HepG2 (cell line): ENCODE results near the gene GTF2F1. TPM values are rescaled to one million over a fixed set of nuclear protein-coding genes. Genes with fewer than 3 reads are reported as not detected.

Experiments used
- AKNA ChIP-seq: sonication (generic); formaldehyde crosslinking; IDR thresholded peaks from 2 replicates; pipeline ENCODE4 v1.4.0; 2020; ENCODE audit warnings: missing genetic modification reagents, borderline replicate concordance
- DR1 ChIP-seq: sonication (generic); formaldehyde crosslinking; IDR thresholded peaks from 2 replicates; pipeline ENCODE4 v1.8.0; 2021; ENCODE audit warnings: mild to moderate bottlenecking, missing genetic modification reagents, inconsistent platforms
- FOXO1 ChIP-seq: sonication (generic); formaldehyde crosslinking; IDR thresholded peaks from 2 replicates; pipeline ENCODE4 v1.4.0; 2020; ENCODE audit warnings: missing genetic modification reagents
- KDM6A ChIP-seq: IDR thresholded peaks from 2 replicates; pipeline ENCODE4 v1.6.1; 2016; ENCODE audit warnings: low read depth
- MTA3 ChIP-seq: sonication (generic); formaldehyde crosslinking; IDR thresholded peaks from 2 replicates; pipeline ENCODE4 v1.4.0; 2020; ENCODE audit warnings: missing genetic modification reagents
- NCOR1 ChIP-seq: fragments of 200-600 bp; sonication (generic); IDR thresholded peaks from 2 replicates; pipeline ENCODE4 v1.7.0; 2017; ENCODE audit warnings: antibody characterized with exemption, low read length, borderline replicate concordance
- NFE2 ChIP-seq: sonication (generic); formaldehyde crosslinking; IDR thresholded peaks from 2 replicates; pipeline ENCODE4 v1.4.0; 2020; ENCODE audit warnings: missing genetic modification reagents
- NPAS2 ChIP-seq: sonication (generic); formaldehyde crosslinking; IDR thresholded peaks from 2 replicates; pipeline ENCODE4 v1.8.0; 2022; ENCODE audit warnings: mild to moderate bottlenecking, missing genetic modification reagents, borderline replicate concordance
- POLR2A ChIP-seq, 2 experiments: IDR thresholded peaks; 2 replicates each; pipeline ENCODE4 v1.6.1; 2011; ENCODE audit warnings: low read depth in 2 of 2, low read length in 2 of 2, mild to moderate bottlenecking in 1 of 2, moderate library complexity in 1 of 2; ENCODE audit not compliant: insufficient read depth in 1 of 2
- RAD21 ChIP-seq: fragments of 450-650 bp; formaldehyde crosslinking; IDR thresholded peaks from 2 replicates; pipeline ENCODE4 v1.5.0; 2020; ENCODE audit warnings: mild to moderate bottlenecking
- RARG ChIP-seq: sonication (generic); formaldehyde crosslinking; IDR thresholded peaks from 2 replicates; pipeline ENCODE4 v1.4.0; 2020; ENCODE audit warnings: low read depth, mild to moderate bottlenecking, missing genetic modification reagents
- RORA ChIP-seq: sonication (generic); formaldehyde crosslinking; IDR thresholded peaks from 2 replicates; pipeline ENCODE4 v1.5.0; 2020; ENCODE audit warnings: mild to moderate bottlenecking, missing genetic modification reagents, moderate library complexity
- SUZ12 ChIP-seq: fragments of 150-350 bp; IDR thresholded peaks from 2 replicates; pipeline ENCODE4 v1.6.1; 2014; ENCODE audit warnings: low read depth, low read length
- THRA ChIP-seq: sonication (generic); formaldehyde crosslinking; IDR thresholded peaks from 2 replicates; pipeline ENCODE4 v1.4.0; 2020; ENCODE audit warnings: missing genetic modification reagents, borderline replicate concordance
- TRIM24 ChIP-seq: sonication (generic); formaldehyde crosslinking; IDR thresholded peaks from 2 replicates; pipeline ENCODE4 v1.8.0; 2022; ENCODE audit warnings: mild to moderate bottlenecking, missing genetic modification reagents
- U2AF1 ChIP-seq: fragments of 200-400 bp; formaldehyde crosslinking; optimal IDR thresholded peaks from 2 replicates; pipeline ENCODE3; 2017; ENCODE audit warnings: mild to moderate bottlenecking, low read depth, low read length
- ZNF343 ChIP-seq: sonication (generic); formaldehyde crosslinking; IDR thresholded peaks from 2 replicates; pipeline ENCODE4 v1.4.0; 2020; ENCODE audit warnings: mild to moderate bottlenecking, missing genetic modification reagents
- ZNF598 ChIP-seq: sonication (generic); formaldehyde crosslinking; IDR thresholded peaks from 2 replicates; pipeline ENCODE4 v1.5.1; 2020; ENCODE audit warnings: mild to moderate bottlenecking, missing genetic modification reagents, borderline replicate concordance
- ZNF619 ChIP-seq: sonication (generic); formaldehyde crosslinking; IDR thresholded peaks from 2 replicates; pipeline ENCODE4 v1.4.0; 2020; ENCODE audit warnings: mild to moderate bottlenecking, missing genetic modification reagents
- ZNF788 ChIP-seq: sonication (generic); formaldehyde crosslinking; IDR thresholded peaks from 2 replicates; pipeline ENCODE4 v1.5.0; 2020; ENCODE audit warnings: mild to moderate bottlenecking, missing genetic modification reagents, borderline replicate concordance
- polyA plus RNA-seq, 8 experiments: library from polyadenylated mRNA; depleted of rRNA in 3 of 8; stranded (reverse) in 7 of 8; unstranded in 1 of 8; fragments of >200 nt; fragmentation: Illumina TruSeq in 4 of 8; extraction: Trizol in 4 of 8; gene quantifications; 2 replicates each; pipeline versions ENCODE4 v1.2.1 to v1.2.3, GENCODE V29; 2011 to 2016; ENCODE audit warnings: low read depth in 4 of 8, missing spikeins in 1 of 8, mixed read lengths in 1 of 8; ENCODE audit not compliant: insufficient read depth in 1 of 8
- total RNA-seq, 5 experiments: library from RNA; depleted of rRNA; stranded (reverse); fragments of >200 nt; fragmentation: Illumina TruSeq; extraction: Trizol; gene quantifications; 2 replicates each; pipeline ENCODE4 v1.2.3, GENCODE V29; 2016; ENCODE audit warnings: low read depth in 1 of 5
- TF ChIP-seq, protein P1 (sequence below): sonication (generic); formaldehyde crosslinking; IDR thresholded peaks from 2 replicates; pipeline ENCODE4 v1.8.0; 2022; ENCODE audit warnings: missing genetic modification reagents, mild to moderate bottlenecking, moderate library complexity, borderline replicate concordance
- TF ChIP-seq, protein P2 (sequence below): sonication (generic); formaldehyde crosslinking; IDR thresholded peaks from 2 replicates; pipeline ENCODE4 v1.5.0; 2020; ENCODE audit warnings: missing genetic modification reagents

GTF2F1 gene
- total and polyA plus RNA-seq, 2 of the 13 experiments (the other 11 are each of a cell fraction or from before 2014, with no cell fraction given), result 27.8 to 34.1 TPM

DNA sequence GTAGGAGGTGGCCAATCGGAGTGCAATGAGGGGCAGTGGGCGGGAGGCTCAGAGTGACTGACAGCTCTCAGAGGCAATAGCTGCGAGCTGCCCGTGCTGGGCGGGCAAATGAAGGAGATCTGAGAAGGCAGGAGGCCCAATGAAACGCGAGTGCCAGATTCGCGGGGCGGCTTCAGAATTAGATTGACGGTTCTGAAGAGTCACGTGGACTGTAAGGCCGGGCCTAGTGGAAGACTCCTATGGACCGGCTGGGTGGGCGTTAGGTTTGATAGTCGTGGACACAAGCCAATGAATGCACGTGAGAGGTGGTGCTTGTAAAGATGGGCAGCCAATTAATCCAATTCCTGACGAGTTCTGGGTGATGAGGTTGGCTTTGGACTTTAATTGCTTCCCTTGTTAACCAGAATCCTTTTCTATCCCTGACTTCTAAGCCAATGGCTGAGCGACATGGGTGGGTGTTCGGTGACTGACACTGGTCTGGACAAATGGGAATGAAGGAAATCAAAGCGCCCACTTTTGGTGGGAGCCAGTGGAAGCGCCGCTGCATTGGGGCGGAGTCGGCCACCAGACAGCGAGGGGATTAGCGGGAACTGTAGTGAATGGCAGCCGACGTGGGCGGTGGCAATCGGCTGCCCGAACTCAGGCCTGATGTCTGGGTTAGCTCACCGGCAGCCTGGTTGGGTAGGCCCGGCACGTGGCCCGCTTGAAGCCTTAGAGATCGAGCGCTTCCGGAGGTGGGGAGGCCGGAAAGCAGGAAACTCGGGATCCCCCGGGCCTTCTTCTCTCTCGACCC, 32.2 kb upstream of the GTF2F1 start (continued):
- peak; percentile 72; the same call in 1 of the 2 replicates for TF ChIP-seq ZNF598
- TF ChIP-seq RARG, result no peak
- no peak; the same call in 1 of the 2 replicates for TF ChIP-seq ZNF619 (CRISPR knock-in tag)
- TF ChIP-seq ZNF343 (CRISPR knock-in tag), result no peak
- TF ChIP-seq NPAS2, result no peak
- TF ChIP-seq RAD21 (CRISPR knock-in tag), result peak; percentile 37; the same call in 1 of the 2 replicates
- no peak for TF ChIP-seq U2AF1
- TF ChIP-seq MTA3 (CRISPR knock-in tag), result no peak
- no peak for TF ChIP-seq DR1
- no peak for TF ChIP-seq FOXO1 (CRISPR knock-in tag)
- TF ChIP-seq, protein P1, sequence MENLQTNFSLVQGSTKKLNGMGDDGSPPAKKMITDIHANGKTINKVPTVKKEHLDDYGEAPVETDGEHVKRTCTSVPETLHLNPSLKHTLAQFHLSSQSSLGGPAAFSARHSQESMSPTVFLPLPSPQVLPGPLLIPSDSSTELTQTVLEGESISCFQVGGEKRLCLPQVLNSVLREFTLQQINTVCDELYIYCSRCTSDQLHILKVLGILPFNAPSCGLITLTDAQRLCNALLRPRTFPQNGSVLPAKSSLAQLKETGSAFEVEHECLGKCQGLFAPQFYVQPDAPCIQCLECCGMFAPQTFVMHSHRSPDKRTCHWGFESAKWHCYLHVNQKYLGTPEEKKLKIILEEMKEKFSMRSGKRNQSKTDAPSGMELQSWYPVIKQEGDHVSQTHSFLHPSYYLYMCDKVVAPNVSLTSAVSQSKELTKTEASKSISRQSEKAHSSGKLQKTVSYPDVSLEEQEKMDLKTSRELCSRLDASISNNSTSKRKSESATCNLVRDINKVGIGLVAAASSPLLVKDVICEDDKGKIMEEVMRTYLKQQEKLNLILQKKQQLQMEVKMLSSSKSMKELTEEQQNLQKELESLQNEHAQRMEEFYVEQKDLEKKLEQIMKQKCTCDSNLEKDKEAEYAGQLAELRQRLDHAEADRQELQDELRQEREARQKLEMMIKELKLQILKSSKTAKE (CRISPR knock-in tag), result no peak
- no peak for TF ChIP-seq RORA
- TF ChIP-seq THRA (CRISPR knock-in tag), result 0 out of 2 replicates have a peak, but pooled peaks have one; percentile 11
- TF ChIP-seq NCOR1, result no peak
- no peak for TF ChIP-seq AKNA
- no peak for TF ChIP-seq TRIM24 (CRISPR knock-in tag)
- TF ChIP-seq KDM6A (CRISPR knock-in tag), result no peak
- TF ChIP-seq SUZ12, result no peak
- no peak for TF ChIP-seq NFE2 (CRISPR knock-in tag)
- TF ChIP-seq POLR2A (IDR thresholded peaks at IDR 0.05; ENCODE audit: insufficient read depth in 1 of 2, low read depth in 2 of 2, low read length in 2 of 2), result no peak
- TF ChIP-seq, protein P2, sequence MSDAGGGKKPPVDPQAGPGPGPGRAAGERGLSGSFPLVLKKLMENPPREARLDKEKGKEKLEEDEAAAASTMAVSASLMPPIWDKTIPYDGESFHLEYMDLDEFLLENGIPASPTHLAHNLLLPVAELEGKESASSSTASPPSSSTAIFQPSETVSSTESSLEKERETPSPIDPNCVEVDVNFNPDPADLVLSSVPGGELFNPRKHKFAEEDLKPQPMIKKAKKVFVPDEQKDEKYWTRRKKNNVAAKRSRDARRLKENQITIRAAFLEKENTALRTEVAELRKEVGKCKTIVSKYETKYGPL (CRISPR knock-in tag), result no peak
- peak; percentile 54; the same call in 1 of the 2 replicates for TF ChIP-seq ZNF788 (CRISPR knock-in tag)
